Measurements from ENCODE around the gene RIT1.

Gene RIT1

GRCh38 chr1:155911156-155912055, at the start of gene RIT1:
Gene RIT1, minus strand, starts transcription at chr1:155911349. Its CDS starts 588 bp downstream, at chr1:155910761.
- DNase-seq (ENCODE audit: low spot score), result peak; percentile 94

DNA sequence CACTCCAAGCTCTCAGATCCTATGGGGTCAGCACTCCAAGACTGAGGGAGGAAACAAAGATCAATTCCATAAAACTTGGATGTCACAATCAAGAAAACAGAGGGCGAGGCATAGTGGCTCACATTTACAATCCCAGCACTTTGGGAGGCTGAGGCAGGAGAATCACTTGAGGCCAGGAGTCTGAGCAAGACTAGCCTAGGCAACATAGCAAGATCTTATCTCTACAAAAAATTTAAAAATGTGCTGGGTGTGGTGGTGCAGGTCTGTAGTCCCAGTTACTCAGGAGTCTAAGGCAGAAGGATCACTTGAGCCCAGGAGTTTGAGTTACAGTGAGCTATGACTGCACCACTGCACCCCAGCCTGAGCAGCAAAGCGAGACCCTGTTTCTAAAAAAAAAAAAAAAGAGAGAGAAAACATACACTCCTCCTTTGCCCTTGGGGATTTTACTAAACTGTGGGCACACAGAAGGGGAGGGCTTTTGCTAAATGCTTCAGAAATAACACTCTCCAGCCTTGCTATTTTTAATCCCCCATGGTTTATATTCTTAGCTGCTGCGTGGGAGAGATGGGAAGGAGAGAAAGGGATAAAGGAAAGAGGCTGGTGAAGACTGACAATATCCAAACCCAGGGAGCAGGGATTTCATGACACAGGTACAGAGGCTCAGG, 49.1 kb upstream of the RIT1 start:
- DNase-seq (ENCODE audit: low spot score), result no peak

GRCh38 chr1:155957411-155957915, 46.3 kb upstream of the RIT1 start:
- DNase-seq (ENCODE audit: low spot score), result no peak

DNA sequence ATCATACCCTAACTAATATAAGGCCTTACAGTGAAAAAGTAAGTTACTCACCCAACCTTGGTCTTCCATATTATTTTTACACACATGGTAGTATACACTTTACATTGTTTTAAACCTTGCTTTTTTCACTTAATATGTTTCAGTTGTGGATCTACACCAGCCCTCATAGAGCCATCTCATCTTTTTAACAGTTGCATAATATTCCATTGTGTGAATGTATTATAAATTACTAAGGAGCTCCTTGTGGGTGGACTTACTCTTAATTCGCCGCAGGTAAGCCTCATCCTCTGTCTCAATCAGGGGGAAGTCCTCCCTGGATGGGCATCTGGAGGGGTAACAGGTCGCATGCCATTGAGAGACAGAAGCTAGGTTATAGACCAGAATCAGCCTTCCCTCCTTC, 43.5 kb upstream of the RIT1 start:
- no peak for DNase-seq (ENCODE audit: low spot score)

GRCh38 chr1:155952505-155952890, 41.3 kb upstream of the RIT1 start:
- DNase-seq (ENCODE audit: low spot score), result peak; percentile 25

- DNase-seq (ENCODE audit: low spot score), result peak; percentile 23
Measured at GRCh38 chr1:155951753-155952504, 40.8 kb upstream of the RIT1 start.

DNA sequence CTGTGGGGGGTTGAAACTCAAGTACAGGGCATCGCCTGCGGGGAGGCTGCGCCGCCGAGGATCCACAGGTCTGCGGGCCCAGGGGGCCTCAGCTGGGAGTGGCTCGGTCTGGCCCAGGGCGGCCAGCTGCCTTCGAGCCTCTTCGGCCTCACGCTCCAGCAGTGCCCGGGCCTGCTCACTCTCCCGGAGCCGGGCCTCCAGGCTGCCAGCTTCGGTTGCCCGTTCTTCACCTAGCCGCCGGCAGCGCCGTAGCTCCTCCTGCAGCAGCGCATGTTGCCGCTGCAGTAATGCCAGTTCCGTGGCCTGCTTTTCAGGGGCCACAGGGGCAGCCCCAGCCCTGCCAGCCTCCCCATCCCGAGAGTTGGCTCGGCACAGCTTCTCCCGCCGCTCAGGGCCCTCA, 39.7 kb upstream of the RIT1 start:
- DNase-seq (ENCODE audit: low spot score), result peak; percentile 40

- DNase-seq (ENCODE audit: low spot score), result no peak
Measured at GRCh38 chr1:155947741-155948140, 36.6 kb upstream of the RIT1 start.

DNA sequence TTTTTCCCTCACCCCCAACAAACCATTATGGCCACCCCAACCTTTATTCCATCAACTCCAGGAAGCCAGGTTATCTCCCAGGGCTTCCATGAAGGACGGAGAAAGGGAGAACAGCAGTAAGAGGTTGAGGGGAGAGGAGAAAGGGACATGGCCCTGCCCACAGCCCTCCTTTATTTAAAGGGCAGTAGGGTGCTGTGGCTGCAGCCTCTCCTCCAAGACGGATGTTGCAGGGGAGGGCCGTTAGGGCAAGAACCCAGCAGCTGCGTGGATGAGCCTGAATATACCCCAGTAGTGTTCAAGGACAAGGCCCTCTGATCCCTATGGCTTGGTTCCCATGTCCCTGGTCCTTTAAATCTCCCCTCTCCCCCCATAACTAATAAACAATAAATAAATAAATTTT, 36.1 kb upstream of the RIT1 start:
- no peak for DNase-seq (ENCODE audit: low spot score)

- DNase-seq (ENCODE audit: low spot score), result no peak
Measured at GRCh38 chr1:155946633-155947219, 35.6 kb upstream of the RIT1 start.

GRCh38 chr1:155944444-155944799, 33.3 kb upstream of the RIT1 start:
- no peak for DNase-seq (ENCODE audit: low spot score)

- DNase-seq (ENCODE audit: low spot score), result no peak
Measured at GRCh38 chr1:155942578-155943141, 31.5 kb upstream of the RIT1 start.

- no peak for DNase-seq (ENCODE audit: low spot score)
Measured at GRCh38 chr1:155941845-155942531, 30.8 kb upstream of the RIT1 start.

DNA sequence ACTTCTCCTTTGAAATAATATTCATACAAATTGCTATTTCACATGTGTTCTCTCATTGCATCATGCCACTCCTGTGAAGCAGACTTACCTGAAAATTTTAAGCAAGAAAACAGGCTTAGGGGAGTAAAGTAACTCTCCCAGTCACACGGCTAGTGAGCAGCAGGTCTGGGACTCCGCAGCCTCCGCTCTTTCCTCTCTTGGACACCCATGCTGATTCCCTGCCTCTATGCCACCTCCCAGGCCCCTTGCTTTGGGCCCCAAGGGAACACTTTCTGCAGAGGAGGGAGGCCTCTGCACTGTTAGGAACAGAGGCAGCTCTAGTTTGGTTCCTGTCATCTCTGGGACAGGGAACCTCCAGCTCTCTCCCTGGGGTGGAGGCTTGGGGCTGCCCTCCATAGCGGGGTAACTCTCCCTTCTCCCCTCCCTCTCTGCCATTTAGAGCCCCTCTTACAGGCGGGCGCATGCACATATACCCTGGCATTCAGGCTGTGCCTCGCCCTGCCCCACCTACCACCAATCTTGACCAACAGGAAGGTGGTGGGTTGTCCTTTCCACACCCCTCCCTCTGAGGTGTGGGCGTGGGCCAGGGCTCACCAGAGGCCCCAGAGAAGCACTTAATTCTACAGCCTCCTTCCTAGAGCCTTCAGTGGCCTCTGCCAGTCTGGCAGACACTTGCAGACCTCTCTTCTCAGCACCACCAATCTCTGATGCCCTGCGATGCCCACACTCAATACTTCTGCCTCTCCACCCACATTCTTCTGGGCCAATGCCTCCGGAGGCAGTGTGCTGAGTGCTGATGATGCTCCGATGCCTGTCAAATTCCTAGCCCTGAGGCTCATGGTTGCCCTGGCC, 30.1 kb upstream of the RIT1 start, which contains the start of gene RXFP4:
Gene RXFP4 (plus strand): TSS at position 646 of the 852 bp plus-strand sequence. CDS start 72 bp downstream, at position 718.
- no peak for DNase-seq (ENCODE audit: low spot score)

DNA sequence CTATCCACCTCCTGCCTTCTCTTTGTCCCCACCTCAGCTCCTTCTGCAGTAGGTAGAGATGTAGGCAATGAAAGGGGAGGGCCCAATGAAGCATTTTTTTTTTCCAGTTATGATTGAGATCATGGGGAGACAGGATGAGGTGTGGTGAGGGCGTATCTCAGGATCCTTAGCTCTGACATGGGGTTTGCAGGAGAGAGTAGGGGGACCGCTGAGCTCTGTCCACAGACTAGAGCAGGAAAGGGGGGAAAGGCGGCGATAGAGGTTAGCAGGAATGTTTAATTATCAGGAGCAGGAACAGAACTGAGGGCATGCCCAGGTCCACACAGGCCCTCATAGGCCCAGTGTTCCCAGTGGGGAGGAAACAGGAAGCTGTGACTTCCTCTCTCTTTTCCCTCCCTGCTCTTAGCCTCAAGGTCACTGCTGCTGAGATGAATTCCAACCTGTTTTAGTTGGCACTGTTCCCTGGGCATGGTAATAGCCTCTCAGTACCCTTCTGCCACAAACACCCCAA, 29.4 kb upstream of the RIT1 start:
- no peak for DNase-seq (ENCODE audit: low spot score)

DNA sequence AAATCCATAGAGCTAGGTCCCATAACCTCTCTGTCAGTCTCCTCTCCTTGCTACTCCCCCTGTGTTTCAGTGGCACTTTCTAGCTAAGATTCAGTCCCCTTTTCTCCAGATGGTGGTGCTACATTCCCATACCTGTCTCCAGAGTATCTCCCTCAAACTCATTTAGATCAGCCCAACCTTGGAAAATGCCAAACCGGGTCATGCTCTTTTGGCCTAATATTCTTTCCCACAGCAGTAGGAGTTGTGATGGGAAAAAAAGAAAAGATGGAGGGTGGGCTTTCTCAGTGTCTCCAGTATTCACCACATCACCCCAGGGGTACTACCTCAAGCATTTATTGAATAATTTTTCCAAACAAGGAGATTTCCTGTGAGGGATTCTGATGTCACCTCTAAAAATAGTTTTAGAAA, 27.1 kb upstream of the RIT1 start:
- DNase-seq (ENCODE audit: low spot score), result peak; percentile 72

DNA sequence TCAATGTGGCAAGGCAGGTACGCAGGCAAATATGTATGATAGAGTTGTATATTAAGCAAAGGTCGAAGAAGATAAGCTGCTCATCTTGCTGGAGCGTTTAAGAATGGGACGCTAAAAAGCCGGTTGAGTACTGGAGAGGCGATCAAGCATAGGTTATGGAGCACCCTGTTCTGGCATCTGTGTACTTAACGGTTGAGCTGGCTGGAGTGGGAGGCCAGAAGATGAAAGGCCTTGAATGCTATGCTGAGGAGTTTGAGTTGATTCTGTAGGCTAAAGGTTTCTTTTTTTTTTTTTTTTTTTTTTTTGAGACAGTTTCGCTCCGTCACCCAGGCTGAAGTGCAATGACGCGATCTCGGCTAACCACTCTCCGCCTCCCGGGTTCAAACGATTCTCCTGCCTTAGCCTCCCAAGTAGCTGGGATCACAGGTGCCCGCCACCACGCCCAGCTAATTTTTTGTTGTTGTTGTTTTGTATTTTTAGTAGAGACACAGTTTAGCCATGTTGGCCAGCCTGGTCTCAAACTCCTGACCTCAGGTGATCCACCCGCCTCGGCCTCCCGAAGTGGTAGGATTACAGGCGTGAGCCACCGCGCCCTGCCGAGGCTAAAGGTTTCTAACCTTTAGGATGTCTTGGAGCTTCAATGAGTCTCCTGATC, 23.9 kb upstream of the RIT1 start:
- peak; percentile 42 for DNase-seq (ENCODE audit: low spot score)

GRCh38 chr1:155934097-155934935, 23.2 kb upstream of the RIT1 start, which contains the start of gene KHDC4:
Gene KHDC4, minus strand, starts transcription at chr1:155934413. Its CDS starts 40 bp downstream, at chr1:155934373.
- peak; percentile 96 for DNase-seq (ENCODE audit: low spot score)
